ENCODE measurements around the gene RBM26. TPM values are rescaled to one million over a fixed set of nuclear protein-coding genes. Genes with fewer than 3 reads are reported as not detected.

RBM26 gene
- total and polyA plus RNA-seq, 2 donors: 26.8 to 52.0 TPM

GRCh38 chr13:79401259-79402070, 4.6 kb downstream of the RBM26 start:
- peaks cover 0 to 24% of the 10 kb centered on the region in 2 donors for H3K36me3 ChIP-seq (ENCODE audit: control insufficient read depth in 2 of 2, insufficient read depth in 2 of 2, low read length in 1 of 2)
- no peak overlapping the region for H3K4me3 ChIP-seq (ENCODE audit: low read length in 2 of 2)
- WGBS: 76% methylated on average over 2 of the region's 2 CpGs
- no peaks in the 10 kb centered on the region for H3K27me3 ChIP-seq (ENCODE audit: control insufficient read depth in 2 of 2, insufficient read depth in 1 of 2, low read length in 1 of 2)
- peaks cover 8 to 20% of the 10 kb centered on the region in 2 donors for H3K4me1 ChIP-seq (ENCODE audit: control insufficient read depth in 2 of 2, insufficient read depth in 2 of 2, low read length in 2 of 2)
- no peak for DNase-seq (ENCODE audit: low read depth in 6 of 9, low spot score in 9 of 9)
- peaks cover 0 to 8% of the 10 kb centered on the region in 2 donors for H3K9me3 ChIP-seq (ENCODE audit: control insufficient read depth in 2 of 2, insufficient read depth in 1 of 2, low read length in 1 of 2)
- H3K27ac ChIP-seq (ENCODE audit: low read depth in 1 of 2, low read length in 1 of 2): no peak overlapping the region

GRCh38 chr13:79398915-79399314, 7.1 kb downstream of the RBM26 start:
- 91% methylated on average over 1 of the region's 1 CpG for WGBS
- Histone ChIP-seq H3K4me3 (ENCODE audit: low read length in 2 of 2) (no peak overlapping the region), H3K36me3 (ENCODE audit: control insufficient read depth in 2 of 2, insufficient read depth in 2 of 2, low read length in 1 of 2) (peaks cover 0 to 24% of the 10 kb centered on the region in 2 donors), H3K4me1 (ENCODE audit: control insufficient read depth in 2 of 2, insufficient read depth in 2 of 2, low read length in 2 of 2) (peaks cover 13 to 15% of the 10 kb centered on the region in 2 donors), H3K27ac (ENCODE audit: low read depth in 1 of 2, low read length in 1 of 2) (no peak overlapping the region), H3K27me3 (ENCODE audit: control insufficient read depth in 2 of 2, insufficient read depth in 1 of 2, low read length in 1 of 2) (no peaks in the 10 kb centered on the region), H3K9me3 (ENCODE audit: control insufficient read depth in 2 of 2, insufficient read depth in 1 of 2, low read length in 1 of 2) (peaks cover 0 to 8% of the 10 kb centered on the region in 2 donors)
- DNase-seq (ENCODE audit: low read depth in 6 of 9, low spot score in 9 of 9): no peak

- H3K36me3 ChIP-seq (ENCODE audit: control insufficient read depth in 2 of 2, insufficient read depth in 2 of 2, low read length in 1 of 2): peaks cover 0 to 24% of the 10 kb centered on the region in 2 donors
- no peak overlapping the region for H3K27ac ChIP-seq (ENCODE audit: low read depth in 1 of 2, low read length in 1 of 2)
- peaks cover 0 to 8% of the 10 kb centered on the region in 2 donors for H3K9me3 ChIP-seq (ENCODE audit: control insufficient read depth in 2 of 2, insufficient read depth in 1 of 2, low read length in 1 of 2)
- H3K4me3 ChIP-seq (ENCODE audit: low read length in 2 of 2): no peak overlapping the region
- H3K4me1 ChIP-seq (ENCODE audit: control insufficient read depth in 2 of 2, insufficient read depth in 2 of 2, low read length in 2 of 2): peaks cover 18 to 22% of the 10 kb centered on the region in 2 donors
- H3K27me3 ChIP-seq (ENCODE audit: control insufficient read depth in 2 of 2, insufficient read depth in 1 of 2, low read length in 1 of 2): no peaks in the 10 kb centered on the region
- no peak for DNase-seq (ENCODE audit: low read depth in 6 of 9, low spot score in 9 of 9)
Measured at GRCh38 chr13:79398127-79398526, 7.9 kb downstream of the RBM26 start.

- H3K36me3 ChIP-seq (ENCODE audit: control insufficient read depth in 2 of 2, insufficient read depth in 2 of 2, low read length in 1 of 2): peaks cover 0 to 18% of the 10 kb centered on the region in 2 donors
Measured at GRCh38 chr13:79395881-79396280, 10.2 kb downstream of the RBM26 start.

GRCh38 chr13:79393564-79394249, 12.3 kb downstream of the RBM26 start:
- WGBS: 44% methylated on average over 14 of the region's 14 CpGs
- peak overlapping the region in 1 of 2 donors; percentile 4 for H3K4me3 ChIP-seq (ENCODE audit: low read length in 2 of 2)
- H3K36me3 ChIP-seq (ENCODE audit: control insufficient read depth in 2 of 2, insufficient read depth in 2 of 2, low read length in 1 of 2): peaks cover 0 to 5% of the 10 kb centered on the region in 2 donors
- peak in 2 of 9 donors; percentile 43 to 63 for DNase-seq (ENCODE audit: low read depth in 6 of 9, low spot score in 9 of 9)
- no peaks in the 10 kb centered on the region for H3K27me3 ChIP-seq (ENCODE audit: control insufficient read depth in 2 of 2, insufficient read depth in 1 of 2, low read length in 1 of 2)
- H3K27ac ChIP-seq (ENCODE audit: low read depth in 1 of 2, low read length in 1 of 2): peak overlapping the region; percentile 64 to 65
- H3K4me1 ChIP-seq (ENCODE audit: control insufficient read depth in 2 of 2, insufficient read depth in 2 of 2, low read length in 2 of 2): peaks cover 16 to 21% of the 10 kb centered on the region in 2 donors
- peaks cover 0 to 8% of the 10 kb centered on the region in 2 donors for H3K9me3 ChIP-seq (ENCODE audit: control insufficient read depth in 2 of 2, insufficient read depth in 1 of 2, low read length in 1 of 2)

More at GRCh38 chr13:79395881-79396280, 10.2 kb downstream of the RBM26 start:
- Histone ChIP-seq H3K4me1 (ENCODE audit: control insufficient read depth in 2 of 2, insufficient read depth in 2 of 2, low read length in 2 of 2) (peaks cover 16 to 21% of the 10 kb centered on the region in 2 donors), H3K27ac (ENCODE audit: low read depth in 1 of 2, low read length in 1 of 2) (no peak overlapping the region), H3K9me3 (ENCODE audit: control insufficient read depth in 2 of 2, insufficient read depth in 1 of 2, low read length in 1 of 2) (peaks cover 0 to 8% of the 10 kb centered on the region in 2 donors), H3K4me3 (ENCODE audit: low read length in 2 of 2) (no peak overlapping the region), H3K27me3 (ENCODE audit: control insufficient read depth in 2 of 2, insufficient read depth in 1 of 2, low read length in 1 of 2) (no peaks in the 10 kb centered on the region)
- 98% methylated on average over 4 of the region's 4 CpGs for WGBS
- no peak for DNase-seq (ENCODE audit: low read depth in 6 of 9, low spot score in 9 of 9)

- peak in 1 of 9 donors; percentile 65 for DNase-seq (ENCODE audit: low read depth in 6 of 9, low spot score in 9 of 9)
- Histone ChIP-seq H3K9me3 (ENCODE audit: control insufficient read depth in 2 of 2, insufficient read depth in 1 of 2, low read length in 1 of 2) (peaks cover 0 to 8% of the 10 kb centered on the region in 2 donors), H3K27me3 (ENCODE audit: control insufficient read depth in 2 of 2, insufficient read depth in 1 of 2, low read length in 1 of 2) (no peaks in the 10 kb centered on the region), H3K27ac (ENCODE audit: low read depth in 1 of 2, low read length in 1 of 2) (peak overlapping the region; percentile 43 to 64), H3K36me3 (ENCODE audit: control insufficient read depth in 2 of 2, insufficient read depth in 2 of 2, low read length in 1 of 2) (peaks cover 0 to 5% of the 10 kb centered on the region in 2 donors), H3K4me1 (ENCODE audit: control insufficient read depth in 2 of 2, insufficient read depth in 2 of 2, low read length in 2 of 2) (peaks cover 16 to 21% of the 10 kb centered on the region in 2 donors), H3K4me3 (ENCODE audit: low read length in 2 of 2) (no peak overlapping the region)
- WGBS: 69% methylated on average over 6 of the region's 6 CpGs
Measured at GRCh38 chr13:79392882-79393563, 13.0 kb downstream of the RBM26 start.

- Histone ChIP-seq H3K27me3 (ENCODE audit: control insufficient read depth in 2 of 2, insufficient read depth in 1 of 2, low read length in 1 of 2) (no peaks in the 10 kb centered on the region), H3K4me1 (ENCODE audit: control insufficient read depth in 2 of 2, insufficient read depth in 2 of 2, low read length in 2 of 2) (peaks cover 12 to 15% of the 10 kb centered on the region in 2 donors), H3K36me3 (ENCODE audit: control insufficient read depth in 2 of 2, insufficient read depth in 2 of 2, low read length in 1 of 2) (no peaks in the 10 kb centered on the region), H3K9me3 (ENCODE audit: control insufficient read depth in 2 of 2, insufficient read depth in 1 of 2, low read length in 1 of 2) (no peaks in the 10 kb centered on the region), H3K27ac (ENCODE audit: low read depth in 1 of 2, low read length in 1 of 2) (no peak overlapping the region), H3K4me3 (ENCODE audit: low read length in 2 of 2) (no peak overlapping the region)
- WGBS: 92% methylated on average over 1 of the region's 1 CpG
- DNase-seq (ENCODE audit: low read depth in 6 of 9, low spot score in 9 of 9): no peak
Measured at GRCh38 chr13:79389026-79389425, 17.0 kb downstream of the RBM26 start.

- WGBS: 99% methylated on average over 4 of the region's 4 CpGs
- no peak overlapping the region for H3K27ac ChIP-seq (ENCODE audit: low read depth in 1 of 2, low read length in 1 of 2)
Measured at GRCh38 chr13:79387853-79388252, 18.2 kb downstream of the RBM26 start.

More at GRCh38 chr13:79387853-79388252, 18.2 kb downstream of the RBM26 start:
- no peaks in the 10 kb centered on the region for H3K27me3 ChIP-seq (ENCODE audit: control insufficient read depth in 2 of 2, insufficient read depth in 1 of 2, low read length in 1 of 2)
- DNase-seq (ENCODE audit: low read depth in 6 of 9, low spot score in 9 of 9): no peak
- no peaks in the 10 kb centered on the region for H3K36me3 ChIP-seq (ENCODE audit: control insufficient read depth in 2 of 2, insufficient read depth in 2 of 2, low read length in 1 of 2)
- H3K9me3 ChIP-seq (ENCODE audit: control insufficient read depth in 2 of 2, insufficient read depth in 1 of 2, low read length in 1 of 2): no peaks in the 10 kb centered on the region
- no peak overlapping the region for H3K4me3 ChIP-seq (ENCODE audit: low read length in 2 of 2)
- peaks cover 0 to 3% of the 10 kb centered on the region in 2 donors for H3K4me1 ChIP-seq (ENCODE audit: control insufficient read depth in 2 of 2, insufficient read depth in 2 of 2, low read length in 2 of 2)

Data from thymus (tissue), 11 donors.